Dermis blood vessel endothelial cell (primary cell): ENCODE results near the gene TCAF1. TPM values are rescaled to one million over a fixed set of nuclear protein-coding genes. Genes with fewer than 3 reads are reported as not detected.
A peak's percentile ranks its signal among the peaks of the same experiment; 100 is the strongest.

Source experiments
- DNase-seq: peaks from one replicate; pipeline ENCODE4 v3.0.0; 2010
- total RNA-seq: library from RNA; depleted of rRNA; stranded (reverse); fragments of >200 nt; gene quantifications from 2 replicates; pipeline ENCODE4 v1.2.3, GENCODE V29; 2014

TCAF1 gene, protein sequence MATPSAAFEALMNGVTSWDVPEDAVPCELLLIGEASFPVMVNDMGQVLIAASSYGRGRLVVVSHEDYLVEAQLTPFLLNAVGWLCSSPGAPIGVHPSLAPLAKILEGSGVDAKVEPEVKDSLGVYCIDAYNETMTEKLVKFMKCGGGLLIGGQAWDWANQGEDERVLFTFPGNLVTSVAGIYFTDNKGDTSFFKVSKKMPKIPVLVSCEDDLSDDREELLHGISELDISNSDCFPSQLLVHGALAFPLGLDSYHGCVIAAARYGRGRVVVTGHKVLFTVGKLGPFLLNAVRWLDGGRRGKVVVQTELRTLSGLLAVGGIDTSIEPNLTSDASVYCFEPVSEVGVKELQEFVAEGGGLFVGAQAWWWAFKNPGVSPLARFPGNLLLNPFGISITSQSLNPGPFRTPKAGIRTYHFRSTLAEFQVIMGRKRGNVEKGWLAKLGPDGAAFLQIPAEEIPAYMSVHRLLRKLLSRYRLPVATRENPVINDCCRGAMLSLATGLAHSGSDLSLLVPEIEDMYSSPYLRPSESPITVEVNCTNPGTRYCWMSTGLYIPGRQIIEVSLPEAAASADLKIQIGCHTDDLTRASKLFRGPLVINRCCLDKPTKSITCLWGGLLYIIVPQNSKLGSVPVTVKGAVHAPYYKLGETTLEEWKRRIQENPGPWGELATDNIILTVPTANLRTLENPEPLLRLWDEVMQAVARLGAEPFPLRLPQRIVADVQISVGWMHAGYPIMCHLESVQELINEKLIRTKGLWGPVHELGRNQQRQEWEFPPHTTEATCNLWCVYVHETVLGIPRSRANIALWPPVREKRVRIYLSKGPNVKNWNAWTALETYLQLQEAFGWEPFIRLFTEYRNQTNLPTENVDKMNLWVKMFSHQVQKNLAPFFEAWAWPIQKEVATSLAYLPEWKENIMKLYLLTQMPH
- 59.4 and 75.6 TPM in 2 replicates for total RNA-seq

GRCh38 chr7:143901668-143902331 is at the start of gene TCAF1:
TCAF1 (minus strand) TSS chr7:143902176; CDS start chr7:143876608, 25,568 bp downstream.
- peak; percentile 97 for DNase-seq

DNA sequence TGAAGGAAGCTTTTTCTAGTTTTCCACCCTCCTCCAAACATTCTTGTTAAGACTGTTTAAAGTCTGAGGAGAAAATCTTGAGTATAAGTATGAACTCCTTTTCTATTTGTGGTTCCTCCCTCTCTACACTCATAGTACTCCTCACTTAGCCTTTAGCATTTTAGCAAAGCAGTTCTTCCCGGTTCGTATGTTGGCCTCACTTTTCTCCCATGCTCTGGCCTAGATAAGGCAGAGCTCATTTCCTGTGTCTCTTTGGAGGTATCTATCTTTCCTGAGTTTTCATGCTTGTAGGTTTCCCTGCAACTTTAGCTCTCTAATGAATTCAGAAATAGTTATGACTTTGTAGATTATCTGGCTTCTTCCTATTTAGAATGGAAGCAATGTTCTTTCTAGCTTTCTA is 46.8 kb upstream of the TCAF1 start:
- DNase-seq: no peak

GRCh38 chr7:143947111-143947510 is 45.1 kb upstream of the TCAF1 start:
- DNase-seq: no peak

GRCh38 chr7:143945423-143945822 is 43.4 kb upstream of the TCAF1 start:
- no peak for DNase-seq

DNA sequence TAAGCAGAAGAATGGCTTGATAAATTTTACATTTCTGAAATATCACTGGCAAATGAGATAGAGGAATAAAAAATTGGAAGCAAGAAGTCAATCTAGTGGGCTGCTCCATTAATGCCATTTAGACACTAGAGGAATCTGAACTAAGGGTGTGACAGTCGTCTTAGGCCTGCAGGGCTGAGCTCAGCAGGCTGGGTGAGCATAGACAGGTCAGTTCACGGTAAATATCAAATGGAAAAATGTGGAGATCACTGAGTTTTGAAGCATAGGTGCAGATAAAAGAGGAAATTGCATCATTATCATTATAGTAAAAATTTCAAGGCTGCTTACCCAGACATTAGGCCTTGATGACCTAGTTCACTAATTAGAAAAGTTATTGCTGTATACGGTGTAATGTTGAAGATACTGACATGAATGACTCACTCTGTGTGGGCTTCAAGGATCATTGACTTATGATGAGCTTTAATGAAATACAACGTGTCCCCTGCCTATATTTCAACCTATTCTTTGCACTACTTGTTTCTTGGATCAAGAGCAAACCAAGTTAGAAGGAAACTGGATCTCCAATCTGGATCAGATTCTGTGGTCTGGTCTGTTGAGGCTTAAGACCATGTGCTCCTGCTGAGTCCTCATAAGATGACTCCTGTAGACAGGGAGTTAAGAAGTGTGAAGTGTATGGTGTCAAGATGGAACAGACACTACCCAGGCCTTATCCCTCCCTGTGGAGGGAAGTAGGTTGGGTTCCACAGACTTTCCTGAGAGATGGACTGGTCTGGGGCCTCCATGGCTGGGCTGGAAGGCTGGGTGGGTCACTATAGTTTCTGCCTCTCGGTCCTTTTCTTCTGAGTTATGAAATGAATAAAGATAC is 36.6 kb upstream of the TCAF1 start:
- no peak for DNase-seq

DNA sequence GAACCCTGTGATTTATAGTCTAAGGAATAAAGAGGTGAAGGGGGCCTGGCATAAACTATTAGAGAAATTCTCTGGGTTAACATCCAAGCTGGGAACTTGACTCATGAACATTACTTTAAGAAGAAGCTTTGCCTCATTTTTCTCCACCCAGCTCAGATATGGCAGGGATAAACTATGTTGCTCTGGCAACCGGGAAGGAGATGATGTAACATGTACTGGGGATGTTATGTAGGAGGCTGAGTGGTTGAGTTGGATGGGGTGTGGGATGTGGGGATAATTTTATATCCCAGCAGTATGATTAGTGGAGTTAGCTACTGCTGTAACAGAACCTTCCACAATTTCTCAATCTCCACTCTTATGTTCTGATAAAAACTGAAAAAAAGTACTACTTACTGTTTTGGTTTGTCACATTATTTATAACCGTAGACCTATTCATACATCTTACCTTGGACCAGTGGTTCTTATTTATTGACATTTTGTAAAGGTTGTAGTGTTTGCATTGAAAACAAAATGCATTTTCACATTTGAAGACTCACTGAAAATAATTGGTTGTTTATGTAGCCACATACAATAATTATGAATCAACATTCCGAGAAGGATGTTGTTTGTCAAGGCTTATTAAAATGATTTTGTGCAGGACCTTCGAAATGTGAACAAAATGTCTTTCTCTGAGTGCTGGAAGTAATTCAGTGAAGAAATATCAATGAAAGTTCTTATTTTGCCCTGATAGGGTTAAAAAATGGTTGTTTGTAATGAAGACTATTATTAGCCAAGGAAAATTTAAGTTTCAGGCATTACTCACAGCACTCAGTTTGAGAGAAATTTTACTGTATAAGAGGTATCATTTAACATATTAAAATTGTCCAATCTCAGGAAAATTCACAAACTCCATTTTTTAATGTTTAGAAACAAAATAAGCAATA is 34.4 kb upstream of the TCAF1 start:
- no peak for DNase-seq

DNA sequence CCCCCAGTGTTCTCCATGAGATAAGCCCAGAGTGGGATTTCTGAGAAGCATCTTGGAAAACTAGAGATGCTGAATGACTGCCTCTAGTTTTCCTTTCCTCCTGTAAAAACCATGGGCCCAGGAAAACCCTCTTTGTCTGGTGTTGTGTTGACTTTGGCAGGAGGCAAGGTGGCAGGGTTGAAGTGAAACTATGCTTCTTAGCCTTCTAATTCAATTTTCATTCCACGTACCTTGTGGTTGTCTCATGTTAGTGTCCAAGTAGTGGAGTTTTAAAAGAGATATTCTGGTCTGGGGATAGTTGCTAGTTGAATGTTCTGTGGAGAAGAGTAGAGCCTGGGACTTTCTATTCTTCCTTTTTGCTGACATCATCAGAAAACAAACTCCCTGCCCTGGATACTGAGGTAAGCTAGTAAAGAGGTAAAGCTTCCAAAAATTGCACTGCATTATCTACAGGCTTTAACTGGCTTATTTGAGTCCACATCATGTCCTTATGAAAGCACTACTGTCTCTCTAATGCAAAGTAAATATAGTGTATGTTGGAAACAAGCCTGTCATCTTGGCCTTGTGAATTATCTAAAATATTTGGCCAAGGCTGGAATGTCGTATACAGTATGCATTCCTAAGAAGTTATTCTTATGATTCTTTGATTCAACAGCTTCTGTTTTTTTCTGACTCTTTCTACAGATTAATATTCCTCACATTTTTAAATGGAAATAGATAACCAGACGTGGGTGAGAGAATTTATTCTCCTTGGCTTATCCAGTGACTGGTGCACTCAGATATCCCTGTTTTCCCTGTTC is 32.8 kb upstream of the TCAF1 start, which contains the start of gene OR2F2:
TSS of gene OR2F2 (plus strand) at position 708 of the 800 bp plus-strand sequence. CDS start at position 708, 0 bp downstream.
- DNase-seq: no peak

DNA sequence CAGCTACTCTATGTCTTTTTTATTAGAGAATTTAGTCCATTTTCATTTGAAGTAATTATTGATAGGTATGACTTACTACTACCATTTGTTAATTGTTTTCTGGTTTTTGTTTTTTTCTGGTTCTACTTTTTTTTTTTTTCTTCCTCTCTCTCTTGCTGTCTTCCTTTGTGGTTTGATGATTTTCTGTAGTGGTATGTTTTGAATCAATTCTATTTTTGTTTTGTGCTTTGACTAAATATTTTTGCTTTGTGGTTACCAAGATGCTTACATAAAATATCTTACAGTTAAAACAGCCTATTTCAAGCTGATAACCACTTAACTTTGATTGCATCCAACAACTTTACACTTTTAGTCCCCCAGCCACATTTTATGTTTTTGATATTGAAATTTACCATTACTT is 29.8 kb upstream of the TCAF1 start:
- no peak for DNase-seq

DNA sequence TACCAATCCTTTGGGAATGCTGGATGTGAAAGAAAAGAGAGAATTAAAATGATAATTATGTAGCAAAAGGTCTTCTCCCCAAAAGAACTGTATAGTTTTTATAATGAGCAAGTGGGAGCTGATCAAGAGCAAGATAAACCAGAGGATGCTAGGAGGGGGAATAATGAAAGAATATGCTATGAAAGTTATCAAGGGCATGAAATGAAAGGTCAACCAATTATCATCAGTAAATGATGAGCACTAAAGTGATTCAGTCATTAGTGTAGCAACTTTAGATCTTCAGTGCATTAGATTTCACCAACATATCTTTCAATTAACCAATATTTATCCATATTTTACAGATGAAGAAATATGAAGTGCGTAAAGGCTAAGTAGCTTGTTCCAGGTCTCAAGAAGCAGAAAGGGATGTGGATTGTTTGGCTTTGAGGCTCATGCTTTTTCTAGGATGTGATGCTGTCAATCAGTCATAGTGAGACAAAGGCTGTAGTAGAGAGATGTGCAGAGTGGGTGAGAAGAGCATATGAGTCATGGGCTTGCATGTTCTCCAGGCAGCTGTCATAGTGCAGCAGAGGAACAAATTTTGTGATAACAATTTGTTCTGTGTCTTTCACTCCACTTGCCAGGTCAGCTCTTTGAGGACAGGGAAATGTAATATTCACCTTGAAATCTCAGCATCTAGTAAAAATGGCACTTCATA is 27.4 kb upstream of the TCAF1 start:
- DNase-seq: no peak

GRCh38 chr7:143924851-143925250 is 22.9 kb upstream of the TCAF1 start:
- DNase-seq: no peak

DNA sequence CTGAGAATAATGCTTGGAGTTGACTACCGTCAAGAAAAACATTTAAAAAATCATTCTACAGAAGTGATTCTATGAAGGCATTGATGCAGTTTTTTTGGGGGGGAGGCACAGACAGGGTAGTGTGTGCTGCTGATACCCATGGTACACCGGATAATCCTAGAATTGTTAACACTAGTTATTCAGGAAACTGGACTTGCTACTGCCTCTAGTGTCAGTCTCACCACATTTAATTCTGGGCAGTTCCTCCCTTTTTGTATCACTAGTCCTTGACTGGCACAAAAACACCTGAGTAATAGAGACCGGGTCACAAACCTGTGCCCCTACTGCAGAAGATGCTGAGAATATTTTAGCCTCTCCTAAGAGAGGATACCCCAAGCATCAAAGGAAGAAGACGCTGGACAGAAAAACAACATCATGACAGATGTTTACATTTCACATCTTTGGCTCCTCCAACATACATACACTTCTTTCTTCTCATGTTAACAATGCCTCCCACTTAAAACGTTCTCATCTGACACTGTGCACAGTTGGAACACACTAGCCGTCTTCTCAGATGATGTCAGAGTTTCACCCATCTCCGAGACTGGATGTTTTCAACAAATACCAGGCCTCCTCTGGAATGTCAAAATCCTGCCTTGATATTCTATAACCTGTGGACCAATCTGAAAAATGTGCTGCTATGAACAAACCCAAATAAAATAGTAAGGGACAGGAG is 13.1 kb upstream of the TCAF1 start:
- no peak for DNase-seq

GRCh38 chr7:143913945-143914615 is 12.1 kb upstream of the TCAF1 start:
- no peak for DNase-seq

DNA sequence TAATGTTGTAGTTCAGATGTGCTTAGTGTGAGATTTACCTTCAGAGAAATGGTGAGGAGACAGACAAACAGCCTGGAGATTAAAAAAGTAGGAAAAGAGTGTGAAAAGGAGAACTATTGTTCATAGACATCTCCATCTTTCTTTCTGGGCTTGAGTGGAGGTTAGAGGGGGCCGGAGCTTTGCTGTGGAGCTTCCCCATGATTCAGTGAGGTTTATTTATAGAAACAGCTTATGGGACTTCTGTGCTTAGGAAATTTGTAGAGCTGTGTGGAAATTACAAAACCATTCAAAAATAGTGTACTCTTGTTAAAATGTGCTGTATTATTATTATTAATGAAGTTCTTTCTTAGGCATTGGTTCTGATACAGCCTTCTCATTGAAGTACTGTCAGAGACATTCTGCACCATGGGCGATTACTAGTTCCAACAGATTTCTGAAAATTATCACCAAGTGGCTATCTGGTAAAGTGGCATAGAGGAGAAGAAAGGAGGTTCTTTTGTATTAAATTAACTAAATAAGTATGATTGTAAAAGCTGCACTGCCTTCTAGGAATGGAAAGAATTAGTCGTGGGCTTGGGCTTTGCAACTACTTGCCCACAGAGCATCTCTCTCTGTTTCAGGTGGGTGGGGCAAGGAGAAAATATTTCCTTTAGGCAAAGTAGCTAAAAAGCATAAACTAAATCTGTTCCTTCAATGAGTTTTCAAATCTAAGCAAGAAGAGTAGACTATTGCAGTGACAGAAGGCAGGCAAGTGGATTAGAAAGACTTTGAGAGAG is 8.7 kb upstream of the TCAF1 start:
- DNase-seq: no peak

DNA sequence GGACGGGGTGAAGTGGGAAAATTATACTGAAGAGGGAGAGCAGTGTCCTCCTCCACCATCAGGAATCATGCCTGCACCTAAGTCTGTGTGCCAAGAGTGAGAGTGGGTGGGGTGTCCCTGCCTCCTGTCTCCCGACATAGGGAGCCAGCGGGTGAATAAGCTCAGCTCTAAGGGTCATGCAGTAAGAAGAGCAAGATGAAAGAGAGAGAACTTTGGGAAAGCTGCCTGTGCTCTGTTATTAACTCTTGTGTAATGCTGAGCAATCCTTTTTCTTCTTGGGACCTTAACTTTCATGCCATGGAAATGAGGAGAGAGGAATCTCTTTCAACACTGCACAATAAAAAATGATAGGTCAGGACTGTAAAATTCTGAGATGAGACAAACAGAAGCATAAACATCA is 7.9 kb upstream of the TCAF1 start:
- no peak for DNase-seq

GRCh38 chr7:143908120-143908519 is 6.1 kb upstream of the TCAF1 start:
- DNase-seq: no peak

DNA sequence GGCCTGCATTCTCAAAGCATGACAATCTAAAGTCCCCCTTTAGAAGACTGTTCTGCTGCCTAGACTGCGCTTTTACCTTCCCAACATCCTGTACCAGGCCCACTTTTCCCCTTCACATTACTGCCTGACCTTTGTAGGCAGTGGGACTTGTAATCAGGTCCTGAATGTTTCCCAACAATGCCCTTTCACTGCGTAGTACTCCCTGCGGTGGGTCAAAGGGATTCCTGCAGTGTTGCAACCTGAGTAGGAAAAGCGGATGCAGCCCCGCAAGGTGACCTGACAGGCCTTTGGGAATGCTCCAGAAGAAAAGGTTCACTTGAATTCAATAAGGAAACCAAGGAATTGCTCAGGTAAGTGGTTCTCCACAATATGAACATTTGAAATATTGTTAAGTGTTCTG is 4.9 kb upstream of the TCAF1 start:
- DNase-seq: no peak

DNA sequence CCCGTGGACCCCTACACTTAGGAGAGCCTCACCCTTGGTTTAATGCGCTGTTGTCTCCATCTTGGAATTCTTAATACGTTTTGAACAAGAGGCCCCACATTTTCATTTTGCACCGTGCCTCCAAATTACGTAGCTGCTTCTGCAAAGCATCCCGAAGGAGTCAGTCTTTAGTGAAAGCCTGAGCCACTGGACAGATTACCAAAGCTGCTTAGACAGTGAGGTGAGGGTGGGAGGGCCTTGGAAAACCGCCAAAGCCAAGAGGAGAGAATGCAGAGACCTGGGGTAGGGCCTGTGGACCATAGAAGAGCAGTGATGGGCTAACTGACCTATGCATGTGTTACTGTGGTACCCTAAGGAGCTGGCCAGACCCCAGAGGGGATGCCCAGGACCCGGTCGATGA is 4.2 kb upstream of the TCAF1 start:
- DNase-seq: no peak
